ENCODE data around the gene DMBX1. TPM values are rescaled to one million over a fixed set of nuclear protein-coding genes. Genes with fewer than 3 reads are reported as not detected.

Gene DMBX1
- polyA plus RNA-seq, 1 donor from 2014 or later, result 0.28 TPM

DNA sequence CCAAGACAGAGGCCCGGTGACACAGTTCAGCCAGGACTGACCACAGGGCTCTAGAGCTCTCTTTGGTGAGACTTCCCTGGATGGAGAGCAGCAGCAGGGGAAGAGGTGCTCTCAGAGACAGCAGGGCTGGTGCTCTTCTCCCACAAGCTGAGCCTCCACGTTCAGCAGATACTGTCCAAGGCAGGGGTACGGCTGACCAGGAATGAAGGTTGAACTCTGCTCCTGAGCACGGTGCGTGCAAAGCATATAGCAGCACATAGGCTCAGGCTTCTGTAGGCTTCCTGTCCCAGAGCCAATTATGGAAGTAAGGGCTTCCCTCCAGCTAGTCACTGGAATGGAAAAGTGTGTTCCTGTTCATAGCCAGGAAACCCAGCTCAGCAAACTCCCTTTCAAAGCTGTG, 23.9 kb downstream of the DMBX1 start:
- Histone ChIP-seq H3K79me2 (replicated peaks; ENCODE audit: insufficient read depth, low read length) (no peaks in the 10 kb centered on the region), H3K4me3 (ENCODE audit: low read length) (no peak overlapping the region), H3K27me3 (ENCODE audit: insufficient read depth, low read depth, low read length) (peaks cover 3% of the 10 kb centered on the region), H3K36me3 (ENCODE audit: insufficient read depth, low read length) (no peaks in the 10 kb centered on the region), H3K9me3 (ENCODE audit: low read length) (no peaks in the 10 kb centered on the region), H4K20me1 (ENCODE audit: insufficient read depth) (no peaks in the 10 kb centered on the region), H3K9ac (ENCODE audit: low read length) (no peak overlapping the region), H3K27ac (ENCODE audit: low read length) (no peak overlapping the region), H3K9me2 (ENCODE audit: insufficient read depth, low read length) (no peaks in the 10 kb centered on the region), H3F3A (ENCODE audit: insufficient read depth, low read length, poor library complexity, severe bottlenecking) (no peaks in the 10 kb centered on the region), H3K4me2 (ENCODE audit: low read length) (no peak overlapping the region), H2AFZ (ENCODE audit: low read depth, low read length) (no peak overlapping the region)
- TF ChIP-seq EZH2 (IDR thresholded peaks at IDR 0.05; ENCODE audit: borderline replicate concordance, insufficient read depth, low read length, poor library complexity, severe bottlenecking) (no peak), SMC3 (conservative IDR thresholded peaks at IDR 0.05; ENCODE audit: poor library complexity) (no peak), RAD21 (conservative IDR thresholded peaks at IDR 0.05) (no peak), TAF1 (IDR thresholded peaks at IDR 0.05; ENCODE audit: low read depth) (no peak), MXI1 (conservative IDR thresholded peaks at IDR 0.05; ENCODE audit: poor library complexity, severe bottlenecking) (no peak), POLR2AphosphoS5 (IDR thresholded peaks at IDR 0.05) (no peak), EP300 (conservative IDR thresholded peaks at IDR 0.05; ENCODE audit: poor library complexity, severe bottlenecking) (no peak)
- TF ChIP-seq, protein P1, sequence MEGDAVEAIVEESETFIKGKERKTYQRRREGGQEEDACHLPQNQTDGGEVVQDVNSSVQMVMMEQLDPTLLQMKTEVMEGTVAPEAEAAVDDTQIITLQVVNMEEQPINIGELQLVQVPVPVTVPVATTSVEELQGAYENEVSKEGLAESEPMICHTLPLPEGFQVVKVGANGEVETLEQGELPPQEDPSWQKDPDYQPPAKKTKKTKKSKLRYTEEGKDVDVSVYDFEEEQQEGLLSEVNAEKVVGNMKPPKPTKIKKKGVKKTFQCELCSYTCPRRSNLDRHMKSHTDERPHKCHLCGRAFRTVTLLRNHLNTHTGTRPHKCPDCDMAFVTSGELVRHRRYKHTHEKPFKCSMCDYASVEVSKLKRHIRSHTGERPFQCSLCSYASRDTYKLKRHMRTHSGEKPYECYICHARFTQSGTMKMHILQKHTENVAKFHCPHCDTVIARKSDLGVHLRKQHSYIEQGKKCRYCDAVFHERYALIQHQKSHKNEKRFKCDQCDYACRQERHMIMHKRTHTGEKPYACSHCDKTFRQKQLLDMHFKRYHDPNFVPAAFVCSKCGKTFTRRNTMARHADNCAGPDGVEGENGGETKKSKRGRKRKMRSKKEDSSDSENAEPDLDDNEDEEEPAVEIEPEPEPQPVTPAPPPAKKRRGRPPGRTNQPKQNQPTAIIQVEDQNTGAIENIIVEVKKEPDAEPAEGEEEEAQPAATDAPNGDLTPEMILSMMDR (IDR thresholded peaks at IDR 0.05; ENCODE audit: poor library complexity, severe bottlenecking), result no peak
- TF ChIP-seq, protein P2, sequence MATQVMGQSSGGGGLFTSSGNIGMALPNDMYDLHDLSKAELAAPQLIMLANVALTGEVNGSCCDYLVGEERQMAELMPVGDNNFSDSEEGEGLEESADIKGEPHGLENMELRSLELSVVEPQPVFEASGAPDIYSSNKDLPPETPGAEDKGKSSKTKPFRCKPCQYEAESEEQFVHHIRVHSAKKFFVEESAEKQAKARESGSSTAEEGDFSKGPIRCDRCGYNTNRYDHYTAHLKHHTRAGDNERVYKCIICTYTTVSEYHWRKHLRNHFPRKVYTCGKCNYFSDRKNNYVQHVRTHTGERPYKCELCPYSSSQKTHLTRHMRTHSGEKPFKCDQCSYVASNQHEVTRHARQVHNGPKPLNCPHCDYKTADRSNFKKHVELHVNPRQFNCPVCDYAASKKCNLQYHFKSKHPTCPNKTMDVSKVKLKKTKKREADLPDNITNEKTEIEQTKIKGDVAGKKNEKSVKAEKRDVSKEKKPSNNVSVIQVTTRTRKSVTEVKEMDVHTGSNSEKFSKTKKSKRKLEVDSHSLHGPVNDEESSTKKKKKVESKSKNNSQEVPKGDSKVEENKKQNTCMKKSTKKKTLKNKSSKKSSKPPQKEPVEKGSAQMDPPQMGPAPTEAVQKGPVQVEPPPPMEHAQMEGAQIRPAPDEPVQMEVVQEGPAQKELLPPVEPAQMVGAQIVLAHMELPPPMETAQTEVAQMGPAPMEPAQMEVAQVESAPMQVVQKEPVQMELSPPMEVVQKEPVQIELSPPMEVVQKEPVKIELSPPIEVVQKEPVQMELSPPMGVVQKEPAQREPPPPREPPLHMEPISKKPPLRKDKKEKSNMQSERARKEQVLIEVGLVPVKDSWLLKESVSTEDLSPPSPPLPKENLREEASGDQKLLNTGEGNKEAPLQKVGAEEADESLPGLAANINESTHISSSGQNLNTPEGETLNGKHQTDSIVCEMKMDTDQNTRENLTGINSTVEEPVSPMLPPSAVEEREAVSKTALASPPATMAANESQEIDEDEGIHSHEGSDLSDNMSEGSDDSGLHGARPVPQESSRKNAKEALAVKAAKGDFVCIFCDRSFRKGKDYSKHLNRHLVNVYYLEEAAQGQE (IDR thresholded peaks at IDR 0.05; ENCODE audit: borderline replicate concordance), result no peak

DNA sequence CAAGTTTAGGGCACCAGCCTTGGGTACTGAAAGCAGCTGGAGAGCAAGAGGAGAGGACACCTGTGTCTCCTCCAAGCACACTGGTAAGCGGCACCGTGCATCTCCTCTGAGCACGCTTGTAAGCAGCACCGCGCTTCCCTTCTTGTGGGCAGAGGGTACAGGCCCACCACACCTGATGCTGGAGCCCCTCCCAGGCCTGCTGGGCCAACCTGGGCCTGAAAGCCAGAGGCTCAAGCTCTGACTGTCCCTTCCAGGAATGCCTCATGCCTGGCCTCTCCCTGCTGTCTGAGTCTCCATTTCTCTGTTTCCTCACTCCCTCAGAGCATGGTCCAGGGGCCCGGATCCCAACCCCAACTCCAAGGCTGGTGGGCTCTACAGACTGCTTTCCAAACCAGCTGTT, 25.9 kb downstream of the DMBX1 start:
- H4K20me1 ChIP-seq (ENCODE audit: insufficient read depth), result no peaks in the 10 kb centered on the region
- H3K27me3 ChIP-seq (ENCODE audit: insufficient read depth, low read depth, low read length), result peaks cover 3% of the 10 kb centered on the region
- H3K4me2 ChIP-seq (ENCODE audit: low read length), result no peak overlapping the region
- TF ChIP-seq RAD21 (conservative IDR thresholded peaks at IDR 0.05), result no peak
- TF ChIP-seq, protein P1 (IDR thresholded peaks at IDR 0.05; ENCODE audit: poor library complexity, severe bottlenecking), result no peak
- TF ChIP-seq MXI1 (conservative IDR thresholded peaks at IDR 0.05; ENCODE audit: poor library complexity, severe bottlenecking), result no peak
- no peak overlapping the region for H2AFZ ChIP-seq (ENCODE audit: low read depth, low read length)
- no peaks in the 10 kb centered on the region for H3K9me2 ChIP-seq (ENCODE audit: insufficient read depth, low read length)
- H3K27ac ChIP-seq (ENCODE audit: low read length), result no peak overlapping the region
- H3K4me3 ChIP-seq (ENCODE audit: low read length), result no peak overlapping the region
- H3K36me3 ChIP-seq (ENCODE audit: insufficient read depth, low read length), result no peaks in the 10 kb centered on the region
- H3K9ac ChIP-seq (ENCODE audit: low read length), result no peak overlapping the region
- H3K9me3 ChIP-seq (ENCODE audit: low read length), result no peaks in the 10 kb centered on the region
- no peaks in the 10 kb centered on the region for H3K79me2 ChIP-seq (replicated peaks; ENCODE audit: insufficient read depth, low read length)
- no peaks in the 10 kb centered on the region for H3F3A ChIP-seq (ENCODE audit: insufficient read depth, low read length, poor library complexity, severe bottlenecking)

All from neural cell (in vitro differentiated cells).